ENCODE measurements around the gene TDRD7.
A peak's percentile ranks its signal among the peaks of the same experiment; 100 is the strongest.

TDRD7 gene

GRCh38 chr9:97527626-97528528, 116.0 kb downstream of the TDRD7 start:
- DNase-seq (ENCODE audit: low spot score): no peak

- DNase-seq (ENCODE audit: low spot score): no peak
These were observed 116.8 kb downstream of the TDRD7 start for GRCh38 chr9:97528529-97529230.

GRCh38 chr9:97529363-97530076, 117.6 kb downstream of the TDRD7 start:
- peak; percentile 41 for DNase-seq (ENCODE audit: low spot score)

- no peak for DNase-seq (ENCODE audit: low spot score)
These were observed 120.0 kb downstream of the TDRD7 start for GRCh38 chr9:97531888-97532376.

GRCh38 chr9:97534185-97534584, 122.3 kb downstream of the TDRD7 start:
- no peak for DNase-seq (ENCODE audit: low spot score)

- DNase-seq (ENCODE audit: low spot score): no peak
These were observed 123.2 kb downstream of the TDRD7 start for GRCh38 chr9:97534961-97535594.

GRCh38 chr9:97535771-97536170, 123.9 kb downstream of the TDRD7 start:
- DNase-seq (ENCODE audit: low spot score): no peak

- no peak for DNase-seq (ENCODE audit: low spot score)
These were observed 124.6 kb downstream of the TDRD7 start for GRCh38 chr9:97536480-97536879.

GRCh38 chr9:97543561-97543960, 131.7 kb downstream of the TDRD7 start:
- no peak for DNase-seq (ENCODE audit: low spot score)

- no peak for DNase-seq (ENCODE audit: low spot score)
These were observed 133.6 kb downstream of the TDRD7 start for GRCh38 chr9:97545486-97545885.

Measured in putamen (tissue), 1 donor.